ENCODE results near the gene MYO1D. TPM values are rescaled to one million over a fixed set of nuclear protein-coding genes. Genes with fewer than 3 reads are reported as not detected.

MYO1D gene
- total RNA-seq, 1 experiment from 2014 or later, result 40.8 TPM

DNA sequence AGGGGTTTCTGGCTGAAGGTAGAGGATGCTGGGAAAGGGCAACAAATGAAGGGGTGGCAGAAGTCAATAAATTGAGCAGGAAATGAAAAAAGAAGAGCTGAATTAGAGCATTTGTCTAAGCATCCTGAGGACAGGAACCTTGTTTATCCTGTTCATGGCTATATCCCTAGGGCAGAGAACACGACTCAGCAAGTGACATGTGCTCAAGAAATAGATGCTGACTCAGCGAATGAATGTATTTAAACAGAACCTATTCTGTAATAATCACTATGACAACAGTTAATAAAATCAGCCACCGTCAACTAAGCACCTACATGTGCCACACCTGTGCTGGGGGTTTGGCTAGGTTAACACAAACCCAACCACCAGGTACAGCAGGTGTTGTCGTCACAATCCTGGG lies 309.8 kb downstream of the MYO1D start:
- H3K79me2 ChIP-seq (ENCODE audit: low read depth), result no peaks in the 10 kb centered on the region
- H3K9me2 ChIP-seq (ENCODE audit: insufficient read depth), result no peaks in the 10 kb centered on the region
- no TSS peak for BruUV-seq (replicated peaks)
- POLR2A ChIA-PET (ENCODE audit: unreplicated experiment), result no interaction called here
- H4K20me1 ChIP-seq (ENCODE audit: insufficient read depth), result no peaks in the 10 kb centered on the region
- no peaks in the 10 kb centered on the region for H3K27me3 ChIP-seq (ENCODE audit: insufficient read depth, low read depth)
- H3K4me3 ChIP-seq, result no peak overlapping the region
- H2AFZ ChIP-seq, result no peak overlapping the region
- no peak overlapping the region for H3K27ac ChIP-seq
- no peaks in the 10 kb centered on the region for H3K9me3 ChIP-seq (ENCODE audit: insufficient read depth, low read depth)
- H3K36me3 ChIP-seq (ENCODE audit: low read depth), result no peaks in the 10 kb centered on the region
- peaks cover 19% of the 10 kb centered on the region for H3K4me1 ChIP-seq (replicated peaks; ENCODE audit: insufficient read depth)
- TF ChIP-seq EZH2 (IDR thresholded peaks at IDR 0.05; ENCODE audit: low read depth) (no peak), CTCF (conservative IDR thresholded peaks at IDR 0.05) (no peak)
- H3F3A ChIP-seq (ENCODE audit: insufficient read depth, low read depth), result peaks cover 13% of the 10 kb centered on the region
- CTCF ChIA-PET, result no interaction called here
- DNase-seq, result no peak
- H3K4me2 ChIP-seq, result no peak overlapping the region
- intact Hi-C loops (cut with micrococcal nuclease; ENCODE audit: unreplicated experiment), result no loop called here

DNA sequence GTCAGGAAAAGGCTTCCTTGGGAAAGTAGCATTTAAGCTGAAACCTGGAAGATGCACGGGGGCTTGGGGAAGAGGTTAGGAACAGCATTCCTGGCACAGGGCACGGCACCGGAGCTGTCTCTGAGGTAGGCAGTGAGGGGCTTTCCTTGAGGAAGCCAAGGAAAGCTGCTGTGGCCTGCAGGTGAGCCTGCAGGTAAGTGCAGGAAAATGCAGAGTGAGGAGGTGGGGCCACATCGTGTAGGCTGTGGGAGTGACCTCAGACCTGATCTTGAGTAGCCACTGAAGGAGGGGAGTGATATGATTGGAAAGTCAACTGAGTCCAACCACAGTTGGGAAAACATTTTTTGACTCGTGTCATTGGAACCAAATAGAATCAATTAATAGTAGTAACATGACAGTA lies 310.6 kb downstream of the MYO1D start:
- intact Hi-C loops (cut with micrococcal nuclease; ENCODE audit: unreplicated experiment), result no loop called here
- BruUV-seq (replicated peaks), result no TSS peak
- Histone ChIP-seq H3K27ac (no peak overlapping the region), H2AFZ (no peak overlapping the region), H3K79me2 (ENCODE audit: low read depth) (no peaks in the 10 kb centered on the region), H3K4me2 (no peak overlapping the region), H3K4me1 (replicated peaks; ENCODE audit: insufficient read depth) (peaks cover 19% of the 10 kb centered on the region), H3K27me3 (ENCODE audit: insufficient read depth, low read depth) (no peaks in the 10 kb centered on the region), H3K36me3 (ENCODE audit: low read depth) (no peaks in the 10 kb centered on the region), H3K4me3 (no peak overlapping the region), H3K9me3 (ENCODE audit: insufficient read depth, low read depth) (no peaks in the 10 kb centered on the region), H3K9me2 (ENCODE audit: insufficient read depth) (no peaks in the 10 kb centered on the region), H3F3A (ENCODE audit: insufficient read depth, low read depth) (peaks cover 13% of the 10 kb centered on the region), H4K20me1 (ENCODE audit: insufficient read depth) (no peaks in the 10 kb centered on the region)
- POLR2A ChIA-PET (ENCODE audit: unreplicated experiment), result no interaction called here
- DNase-seq, result no peak
- CTCF ChIA-PET, result no interaction called here
- TF ChIP-seq EZH2 (IDR thresholded peaks at IDR 0.05; ENCODE audit: low read depth) (no peak), CTCF (conservative IDR thresholded peaks at IDR 0.05) (no peak)

GRCh38 chr17:32565401-32565800 lies 311.5 kb downstream of the MYO1D start:
- no peak overlapping the region for H2AFZ ChIP-seq
- no peak overlapping the region for H3K27ac ChIP-seq
- no peaks in the 10 kb centered on the region for H3K36me3 ChIP-seq (ENCODE audit: low read depth)
- no peaks in the 10 kb centered on the region for H3K79me2 ChIP-seq (ENCODE audit: low read depth)
- no peak for DNase-seq
- no peaks in the 10 kb centered on the region for H3K9me2 ChIP-seq (ENCODE audit: insufficient read depth)
- H4K20me1 ChIP-seq (ENCODE audit: insufficient read depth), result no peaks in the 10 kb centered on the region
- intact Hi-C loops (cut with micrococcal nuclease; ENCODE audit: unreplicated experiment), result no loop called here
- H3K4me1 ChIP-seq (replicated peaks; ENCODE audit: insufficient read depth), result peaks cover 19% of the 10 kb centered on the region
- ChIA-PET CTCF (no interaction called here), POLR2A (ENCODE audit: unreplicated experiment) (no interaction called here)
- no peak overlapping the region for H3K4me3 ChIP-seq
- BruUV-seq (replicated peaks), result no TSS peak
- peaks cover 13% of the 10 kb centered on the region for H3F3A ChIP-seq (ENCODE audit: insufficient read depth, low read depth)
- H3K27me3 ChIP-seq (ENCODE audit: insufficient read depth, low read depth), result no peaks in the 10 kb centered on the region
- no peaks in the 10 kb centered on the region for H3K9me3 ChIP-seq (ENCODE audit: insufficient read depth, low read depth)
- no peak overlapping the region for H3K4me2 ChIP-seq
- TF ChIP-seq EZH2 (IDR thresholded peaks at IDR 0.05; ENCODE audit: low read depth) (no peak), CTCF (conservative IDR thresholded peaks at IDR 0.05) (no peak)
